Embryonic facial prominence (tissue), 1 donor: Measurements from ENCODE around the gene CARF.
"Not testable (repeated sequence)": the region's sequence is repeated elsewhere in the genome, so short reads cannot be mapped to it uniquely, and the experiment has no call there.

ENCODE experiments used
- DNase-seq: peaks from one replicate; pipeline ENCODE4 v3.0.0-alpha.2; 2016; ENCODE audit errors: extremely low spot score

The CARF gene

DNA sequence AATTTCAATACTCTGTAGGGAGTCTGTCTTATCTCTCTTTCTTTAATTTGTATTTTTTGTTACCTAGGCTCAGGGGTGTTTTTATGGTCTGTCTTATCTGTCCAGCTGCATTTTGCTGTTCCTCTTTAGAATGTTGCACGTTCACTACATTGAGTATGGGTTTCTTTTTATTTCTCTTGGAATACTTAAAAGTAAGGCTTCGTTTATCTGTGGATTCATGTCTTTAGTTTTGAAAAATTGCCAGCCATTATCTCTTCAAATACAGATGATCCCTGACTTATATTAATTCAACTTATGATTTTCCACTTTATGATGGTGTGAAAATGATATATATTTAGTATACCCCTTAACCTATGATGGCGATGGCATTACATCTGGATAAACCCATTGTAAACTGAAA lies 26.9 kb downstream of the CARF start:
- DNase-seq, result no peak

GRCh38 chr2:202941771-202942170 lies 29.7 kb downstream of the CARF start:
- no peak for DNase-seq

GRCh38 chr2:202944408-202944807 lies 32.3 kb downstream of the CARF start:
- no peak for DNase-seq

DNA sequence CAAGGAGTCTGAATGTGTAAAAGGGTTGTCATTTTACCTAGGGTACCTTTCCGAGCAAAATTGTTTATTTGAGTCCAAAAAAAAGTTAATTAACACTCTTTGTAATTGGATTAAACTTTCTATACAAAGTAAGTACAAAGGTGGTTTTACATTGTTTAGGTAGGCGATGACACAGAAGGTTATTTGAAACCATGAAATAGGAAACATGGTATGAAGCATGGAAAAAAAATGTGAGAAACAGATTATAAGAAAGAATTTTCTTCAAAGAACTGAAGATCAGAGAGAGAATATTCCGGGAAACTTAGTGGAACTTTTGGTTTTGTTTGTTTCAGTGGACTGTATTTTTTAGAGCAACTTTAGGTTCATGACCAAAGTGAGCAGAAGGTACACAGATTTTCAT lies 32.7 kb downstream of the CARF start:
- no peak for DNase-seq

DNA sequence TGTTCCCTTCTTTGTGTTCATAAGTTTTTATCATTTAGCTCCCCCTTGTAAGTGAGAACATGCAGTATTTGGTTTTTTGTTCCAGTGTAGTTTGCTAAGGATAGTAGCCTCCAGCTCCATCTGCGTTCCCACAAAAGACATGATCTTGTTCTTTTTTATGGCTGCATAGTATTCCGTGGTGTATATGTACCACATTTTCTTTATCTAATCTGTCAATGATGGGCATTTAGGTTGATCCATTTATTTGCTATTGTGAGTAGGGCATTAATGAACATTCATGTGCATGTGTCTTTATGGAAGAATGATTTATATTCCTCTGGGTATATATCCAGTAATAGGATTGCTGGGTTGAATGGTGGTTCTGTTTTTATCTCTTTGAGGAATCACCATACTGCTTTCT lies 33.4 kb downstream of the CARF start:
- DNase-seq, result no peak

DNA sequence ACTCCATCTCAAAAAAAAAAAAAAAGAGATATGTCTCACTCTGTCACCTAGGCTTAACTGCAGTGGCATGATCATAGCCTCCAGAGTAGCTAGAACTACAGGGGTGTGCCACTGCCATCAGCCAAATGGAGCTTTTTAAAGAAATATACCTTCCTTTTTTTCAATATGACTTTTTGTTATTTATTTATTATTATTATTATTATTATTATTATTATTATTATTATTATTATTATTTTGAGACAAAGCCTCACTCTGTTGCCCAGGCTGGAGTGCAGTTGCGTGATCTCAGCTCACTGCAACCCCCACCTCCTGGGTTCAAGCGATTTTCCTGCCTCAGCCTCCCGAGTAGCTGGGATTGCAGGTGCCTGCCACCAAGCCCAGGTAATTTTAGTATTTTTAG lies 37.3 kb downstream of the CARF start:
- DNase-seq, result not testable (repeated sequence)

DNA sequence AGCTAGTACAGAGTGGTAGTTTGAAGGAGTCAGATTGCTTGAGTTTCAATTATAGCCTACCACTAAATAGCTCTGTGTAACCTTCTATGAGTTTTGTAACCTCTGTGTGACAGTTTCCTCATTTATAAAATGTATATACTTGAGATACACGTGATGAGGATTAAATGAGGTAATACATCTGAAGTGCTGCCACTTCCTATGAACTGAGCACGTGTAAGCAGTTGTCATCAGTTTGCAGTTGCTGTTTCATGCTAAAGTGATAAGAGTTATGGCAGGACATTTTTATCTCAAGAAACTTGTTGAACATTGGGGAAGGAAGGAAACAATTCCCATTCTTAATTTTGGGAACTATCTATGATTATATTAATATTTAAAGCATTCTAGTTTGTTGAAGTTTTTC lies 38.5 kb downstream of the CARF start:
- DNase-seq, result no peak

DNA sequence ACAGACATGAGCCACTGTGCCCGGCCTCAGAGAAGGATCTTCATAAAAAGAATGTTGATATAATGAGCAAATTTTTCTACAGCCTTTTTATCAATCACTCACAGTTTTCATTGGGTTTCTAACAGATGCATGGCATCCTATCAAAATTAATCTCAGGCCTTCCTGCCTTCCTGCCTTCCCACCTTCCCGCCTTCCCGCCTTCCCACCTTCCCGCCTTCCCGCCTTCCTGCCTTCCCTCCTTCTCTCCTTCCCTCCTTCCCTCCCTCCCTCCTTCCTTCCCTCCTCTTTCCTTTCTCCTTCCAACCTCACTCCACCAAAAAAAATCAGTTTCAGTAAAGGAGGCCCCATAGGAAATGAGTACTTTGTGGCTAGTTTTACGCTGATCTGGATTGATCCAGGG lies 48.4 kb downstream of the CARF start:
- no peak for DNase-seq

DNA sequence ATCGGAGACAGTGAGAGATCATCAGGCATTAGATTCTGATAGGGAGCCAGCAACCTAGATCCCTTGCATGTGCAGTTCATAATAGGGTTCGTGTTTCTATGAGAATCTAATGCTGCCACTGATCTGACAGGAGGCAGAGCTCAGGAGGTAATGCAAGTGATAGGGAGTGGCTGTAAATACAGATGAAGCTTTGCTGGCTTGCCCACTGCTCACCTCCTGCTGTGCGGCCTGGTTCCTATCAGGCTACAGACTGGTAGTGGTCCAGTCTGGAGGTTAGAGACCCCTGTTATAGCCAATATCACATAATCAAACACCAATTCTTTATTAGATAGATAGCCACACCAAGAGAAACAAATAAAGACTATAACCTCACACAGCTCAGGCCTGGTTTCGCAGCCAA lies 51.6 kb downstream of the CARF start:
- DNase-seq, result no peak

GRCh38 chr2:202965810-202966460 lies 53.9 kb downstream of the CARF start:
- no peak for DNase-seq

GRCh38 chr2:202969404-202969803 lies 57.3 kb downstream of the CARF start:
- DNase-seq, result not testable (repeated sequence)

- DNase-seq, result no peak
Measured at GRCh38 chr2:202976809-202977208, 64.7 kb downstream of the CARF start.

GRCh38 chr2:202982779-202983491 lies 70.9 kb downstream of the CARF start:
- no peak for DNase-seq

DNA sequence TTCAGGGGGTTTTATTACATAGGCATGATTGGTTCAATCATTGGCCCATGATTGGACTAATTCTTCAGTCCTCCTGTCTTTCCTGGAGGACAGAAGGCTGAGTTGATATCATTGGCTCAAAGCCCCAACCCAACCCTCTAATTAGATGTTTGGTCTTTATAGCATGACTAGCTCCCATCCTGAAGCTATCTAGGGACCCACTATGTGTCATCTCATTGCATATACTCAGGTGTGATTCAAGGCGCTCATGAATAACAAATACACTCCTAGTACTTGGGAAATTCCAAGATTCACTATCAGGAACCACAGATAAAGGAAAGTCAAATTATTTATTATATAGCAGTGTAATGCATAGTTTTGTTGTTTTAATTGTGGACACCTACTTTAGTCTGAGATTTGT lies 77.7 kb downstream of the CARF start:
- no peak for DNase-seq

GRCh38 chr2:202990501-202990900 lies 78.4 kb downstream of the CARF start:
- no peak for DNase-seq

- DNase-seq, result not testable (repeated sequence)
Measured at GRCh38 chr2:202997113-202997512, 85.0 kb downstream of the CARF start.

GRCh38 chr2:203002054-203002821 lies 90.2 kb downstream of the CARF start:
- no peak for DNase-seq

DNA sequence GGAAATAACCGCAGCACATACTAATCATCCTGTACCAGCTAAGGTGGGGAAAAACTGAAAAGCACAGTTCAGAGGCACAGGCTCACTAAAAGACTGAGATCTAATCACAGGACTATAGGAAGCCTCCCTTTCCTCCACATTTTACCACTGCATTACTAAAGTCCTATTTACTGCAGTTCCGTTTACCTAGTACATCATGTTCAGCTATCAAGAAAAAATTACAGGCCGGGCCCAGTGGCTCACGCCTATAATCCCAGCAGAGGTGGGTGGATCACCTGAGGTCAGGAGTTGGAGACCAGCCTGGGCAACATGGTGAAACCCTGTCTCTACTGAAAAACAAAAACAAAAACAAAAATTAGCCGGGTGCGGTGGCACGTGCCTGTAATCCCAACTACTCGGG lies 91.6 kb downstream of the CARF start:
- no peak for DNase-seq

DNA sequence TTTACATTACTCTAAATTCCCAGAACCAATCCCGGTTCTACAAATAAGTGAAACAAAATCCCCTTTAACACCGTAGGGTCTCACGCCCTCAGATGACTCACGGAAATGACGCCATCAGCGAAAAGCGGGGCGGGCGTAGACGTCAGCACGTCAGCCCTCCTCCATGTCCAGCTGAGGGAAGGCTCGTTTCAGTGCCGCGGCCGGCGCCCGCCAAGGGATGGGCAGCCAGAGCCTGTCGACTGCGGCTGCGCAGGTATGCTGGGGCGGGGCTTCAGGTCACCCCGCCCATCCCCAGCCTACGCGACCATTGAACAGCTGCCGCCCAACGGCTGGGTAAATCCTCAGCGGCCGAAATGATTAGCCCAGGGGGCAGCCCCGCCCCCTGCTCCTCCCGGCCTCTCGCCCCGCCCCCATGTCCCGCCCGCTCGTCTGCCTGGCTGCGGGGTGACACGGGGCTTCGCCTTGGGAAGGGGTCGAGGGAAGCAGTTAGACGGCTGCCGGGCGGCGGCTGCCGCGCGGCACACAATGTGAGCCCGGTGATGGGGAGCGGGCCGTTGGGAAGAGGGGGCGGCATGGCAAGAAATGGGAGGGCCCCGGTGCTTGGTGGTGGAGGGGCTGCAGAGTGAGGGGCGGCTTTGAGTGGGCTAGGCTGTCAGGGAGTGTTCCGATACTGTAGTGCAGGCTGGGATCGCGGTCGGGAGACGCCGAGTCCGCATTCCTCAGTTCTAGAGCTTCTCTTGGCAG lies 102.6 kb downstream of the CARF start, which contains the start of gene NBEAL1:
TSS of gene NBEAL1 (plus strand) at position 420 of the 744 bp plus-strand sequence. CDS start 1,510 bp downstream, outside the sequence.
- DNase-seq, result peak; percentile 97

DNA sequence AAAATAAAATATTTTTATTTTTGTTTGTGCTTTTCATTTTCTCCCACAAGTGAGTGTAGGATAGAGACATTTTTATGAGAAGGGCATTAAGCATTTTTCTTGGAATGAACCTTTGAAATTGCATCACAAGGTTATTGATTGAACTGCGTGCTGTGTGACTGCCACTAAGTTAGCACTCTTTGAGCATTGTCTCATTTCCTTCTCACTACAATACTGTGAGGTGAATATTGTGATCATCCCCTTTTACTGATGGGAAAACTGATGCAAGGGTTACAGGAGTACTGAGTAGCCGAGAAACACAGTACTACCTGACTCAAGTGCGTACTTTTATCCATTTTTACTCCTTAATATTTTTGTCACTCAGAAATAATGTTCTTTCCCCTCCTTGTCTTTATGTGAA lies 104.6 kb downstream of the CARF start:
- DNase-seq, result no peak

GRCh38 chr2:203018181-203018580 lies 106.1 kb downstream of the CARF start:
- no peak for DNase-seq

GRCh38 chr2:203019142-203019541 lies 107.1 kb downstream of the CARF start:
- no peak for DNase-seq
